K562 (cell line): ENCODE measurements around the gene TRIM37. TPM values are rescaled to one million over a fixed set of nuclear protein-coding genes. Genes with fewer than 3 reads are reported as not detected.

Experiments
- ATAC-seq: fragments of 200-7000 bp; cut with Tn5 transposase; 3 replicates; pipeline ENCODE4 v1.9.1; 2020; ENCODE audit warnings: moderate library complexity
- BruUV-seq: library from RNA; stranded (reverse); fragments of 400-500 nt; replicated peaks from 2 replicates; lab custom pipeline; 2021; lab: Mats Ljungman, UMichigan
- CTCF ChIA-PET: fragments of 300-600 bp; formaldehyde crosslinking; extraction: SDS; loops from one replicate; lab custom pipeline; 2021; ENCODE audit warnings: low intra/inter-chr PET ratio; lab: Yijun Ruan, JAX
- POLR2A ChIA-PET: fragments of 300-600, 350-650 bp; sonication (Branson Sonifier 250); formaldehyde crosslinking; extraction: SDS; loops from one replicate; lab custom pipeline; 2021; ENCODE audit warnings: antibody characterized with exemption, inconsistent platforms; lab: Yijun Ruan, JAX
- DNase-seq, 4 experiments: peaks; one replicate each; pipeline versions ENCODE4 v3.0.0 to v3.0.0-alpha.2; 2011 to 2018; ENCODE audit warnings: low spot score in 3 of 4, mixed read lengths in 3 of 4; ENCODE audit errors: extremely low read depth in 1 of 4
- FAIRE-seq: peaks from 2 replicates; lab custom pipeline; 2011; peaks lifted over from hg19 to GRCh38; lab: Jason Lieb, UNC
- H2AFZ ChIP-seq: 2 replicates; pipeline ENCODE4 v1.6.0; 2011; ENCODE audit warnings: low read depth, low read length, control low read depth, inconsistent platforms
- H3K27ac ChIP-seq: fragments of 200-600 bp; 3 replicates; pipeline ENCODE4 v1.8.0; 2011; ENCODE audit warnings: low read depth, mild to moderate bottlenecking, control low read depth, inconsistent platforms, low read length, moderate library complexity, mixed read lengths; ENCODE audit errors: extremely low read depth
- H3K27me3 ChIP-seq, 2 experiments: fragments of 300-600 bp in 1 of 2; 2 replicates in 1 of 2; 3 replicates in 1 of 2; pipeline versions ENCODE4 v1.6.0 to v1.8.0; 2011; ENCODE audit warnings: inconsistent platforms in 2 of 2, low read length in 2 of 2, mild to moderate bottlenecking in 1 of 2, mixed read lengths in 1 of 2, moderate library complexity in 1 of 2; ENCODE audit not compliant: control insufficient read depth in 2 of 2, insufficient read depth in 2 of 2
- H3K36me3 ChIP-seq: fragments of 300-600 bp; 3 replicates; pipeline ENCODE4 v1.8.0; 2011; ENCODE audit warnings: mild to moderate bottlenecking, low read length, inconsistent platforms; ENCODE audit not compliant: control insufficient read depth, insufficient read depth
- H3K4me1 ChIP-seq, 2 experiments: fragments of 200-600 bp in 1 of 2; replicated peaks in 1 of 2; 2 replicates in 1 of 2; 3 replicates in 1 of 2; pipeline versions ENCODE4 v1.5.1 to v1.8.0; 2011; ENCODE audit warnings: inconsistent platforms in 2 of 2, low read length in 2 of 2, mild to moderate bottlenecking in 1 of 2, mixed read lengths in 1 of 2, moderate library complexity in 1 of 2; ENCODE audit not compliant: control insufficient read depth in 2 of 2, insufficient read depth in 2 of 2
- H3K4me2 ChIP-seq: 2 replicates; pipeline ENCODE4 v1.6.1; 2011; ENCODE audit warnings: low read length, control low read depth, inconsistent platforms, mixed read lengths; ENCODE audit not compliant: insufficient read depth
- H3K4me3 ChIP-seq: fragments of 200-600 bp; sonication (generic), shearing (Covaris generic); 2 replicates; pipeline ENCODE4 v1.5.1; 2016; ENCODE audit warnings: control low read depth, inconsistent platforms
- H3K79me2 ChIP-seq: fragments of 200-600 bp; 3 replicates; pipeline ENCODE4 v1.8.0; 2011; ENCODE audit warnings: low read length, inconsistent platforms; ENCODE audit not compliant: control insufficient read depth, insufficient read depth
- H3K9ac ChIP-seq, 2 experiments: 2 replicates each; pipeline versions ENCODE4 v1.6.0 to v1.6.1; 2011; ENCODE audit warnings: low read depth in 2 of 2, low read length in 2 of 2, control low read depth in 1 of 2, inconsistent platforms in 1 of 2, mild to moderate bottlenecking in 1 of 2, mixed read lengths in 1 of 2; ENCODE audit not compliant: insufficient read depth in 1 of 2
- H3K9me1 ChIP-seq: one replicate; pipeline ENCODE4 v1.6.0; 2011; ENCODE audit warnings: inconsistent platforms, mild to moderate bottlenecking, low read length, moderate library complexity; ENCODE audit not compliant: control insufficient read depth, insufficient read depth
- H3K9me3 ChIP-seq: replicated peaks from 2 replicates; pipeline ENCODE4 v1.5.1; 2011; ENCODE audit warnings: low read depth, low read length, inconsistent platforms; ENCODE audit not compliant: control insufficient read depth, insufficient read depth
- H4K20me1 ChIP-seq: replicated peaks from 2 replicates; pipeline ENCODE4 v1.6.1; 2011; ENCODE audit warnings: low read length, inconsistent platforms, mixed read lengths; ENCODE audit not compliant: control insufficient read depth, insufficient read depth
- ARID3A ChIP-seq: IDR thresholded peaks from 2 replicates; pipeline ENCODE4 v1.6.1; 2012; ENCODE audit warnings: low read depth, low read length, improper control_type of control experiment, borderline replicate concordance
- BDP1 ChIP-seq: IDR thresholded peaks from 3 replicates; pipeline ENCODE4 v1.6.1; 2011; ENCODE audit not compliant: insufficient read length, insufficient read depth
- CREB1 ChIP-seq, 2 experiments: sonication (generic) in 1 of 2; formaldehyde crosslinking in 1 of 2; IDR thresholded peaks; 2 replicates each; pipeline versions ENCODE4 v1.6.1 to v1.8.0; 2012 to 2022; ENCODE audit warnings: inconsistent platforms in 1 of 2, mild to moderate bottlenecking in 1 of 2, missing genetic modification reagents in 1 of 2, moderate library complexity in 1 of 2
- KAT7 ChIP-seq: sonication (generic); formaldehyde crosslinking; IDR thresholded peaks from 2 replicates; pipeline ENCODE4 v1.8.0; 2022; ENCODE audit warnings: missing genetic modification reagents, mild to moderate bottlenecking, borderline replicate concordance
- POLR2H ChIP-seq: IDR thresholded peaks from 2 replicates; pipeline ENCODE4 v1.6.1; 2016; ENCODE audit warnings: missing genetic modification characterization, low read depth, mild to moderate bottlenecking, control low read depth, missing compliant biosample characterization, moderate library complexity
- TARDBP ChIP-seq: fragments of 450-650 bp; IDR thresholded peaks from 2 replicates; pipeline ENCODE4 v1.6.1; 2016
- ZBTB11 ChIP-seq, 3 experiments: fragments of 200-800 bp in 1 of 3; fragments of 250-450 bp in 1 of 3; fragments of 450-650 bp in 1 of 3; sonication (Bioruptor Pico) in 1 of 3; sonication (Bioruptor generic) in 1 of 3; formaldehyde crosslinking in 1 of 3; IDR thresholded peaks; 2 replicates each; pipeline versions ENCODE4 v1.6.1 to v1.8.0; 2016 to 2022; ENCODE audit warnings: mild to moderate bottlenecking in 2 of 3, missing genetic modification characterization in 2 of 3, missing compliant biosample characterization in 1 of 3, moderate library complexity in 1 of 3
- ZFP36 ChIP-seq: fragments of 150-350 bp; IDR thresholded peaks from 2 replicates; pipeline ENCODE4 v1.6.1; 2018; ENCODE audit warnings: low read length, low read depth; ENCODE audit not compliant: partially characterized antibody
- WGBS: fragments of 100-300 bp; shearing (Covaris generic); methylation state at CpG from one replicate; pipeline ENCODE4 v1.1.6; 2016; ENCODE audit warnings: low coverage, mixed read lengths; ENCODE audit not compliant: insufficient coverage; ENCODE audit errors: missing lambda C conversion rate; 5-methylcytosine and 5-hydroxymethylcytosine counted together
- in situ Hi-C: fragments of 300-500 bp; cut with MboI; formaldehyde crosslinking; loops from 4 replicates; pipeline ENCODE4 v1.15.0; 2018; ENCODE audit warnings: inconsistent platforms, mixed read lengths
- intact Hi-C: fragments of 100-400 bp; cut with micrococcal nuclease; formaldehyde crosslinking; loops from 2 replicates; pipeline ENCODE4 v1.14.2; 2022
- polyA plus RNA-seq, 8 experiments: library from polyadenylated mRNA; depleted of rRNA in 4 of 8; stranded (reverse) in 5 of 8; unstranded in 3 of 8; fragments of >200 nt; fragmentation: Nextera tagmentation in 2 of 8; fragmentation: Illumina TruSeq in 1 of 8; extraction: Ambion mirVana in 2 of 8; extraction: Trizol in 1 of 8; gene quantifications; 2 replicates each; pipeline versions ENCODE4 v1.2.1 to v1.2.3, GENCODE V29; 2011 to 2014; ENCODE audit warnings: inconsistent platforms in 1 of 8, missing spikeins in 1 of 8
- total RNA-seq, 7 experiments: library from RNA; depleted of rRNA in 6 of 7; stranded (reverse); fragments of >200 nt in 6 of 7; fragmentation: Illumina TruSeq in 2 of 7; extraction: Trizol in 2 of 7; gene quantifications; 2 replicates each; pipeline versions ENCODE4 v1.2.1 to v1.2.3, GENCODE V29; 2011 to 2021; ENCODE audit warnings: low replicate concordance in 1 of 7

The TRIM37 gene
- total and polyA plus RNA-seq, 9 of the 15 experiments (the other 6 are each of a cell fraction or from before 2014, with no cell fraction given): 4.5 to 31.4 (median 23.8) TPM

GRCh38 chr17:58996968-58997367 is 109.7 kb downstream of the TRIM37 start:
- Histone ChIP-seq H3K4me3 (no peak overlapping the region), H3K79me2 (no peaks in the 10 kb centered on the region), H3K27ac (no peak overlapping the region), H3K9ac (no peak overlapping the region), H3K36me3 (peaks cover 39% of the 10 kb centered on the region; the same call in 2 of the 3 replicates), H4K20me1 (no peaks in the 10 kb centered on the region), H3K27me3 (no peaks in the 10 kb centered on the region), H3K4me2 (no peak overlapping the region), H3K9me1 (no peaks in the 10 kb centered on the region), H3K4me1 (no peaks in the 10 kb centered on the region), H3K9me3 (no peaks in the 10 kb centered on the region), H2AFZ (no peak overlapping the region)
- in situ Hi-C loops (no loop called here), intact Hi-C loops (no loop called here)
- FAIRE-seq (no peak), DNase-seq (no peak), ATAC-seq (no peak)
- POLR2A ChIA-PET: interaction anchor here (0.8 kb wide), 1 partner anchor 26 kb away, joined by 3 read pairs; no protein-coding TSS in a partner anchor
- CTCF ChIA-PET: no interaction called here
- TF ChIP-seq TARDBP (no peak), ARID3A (no peak), CREB1 (IDR thresholded peaks at IDR 0.05) (no peak), CREB1 (CRISPR knock-in tag; IDR thresholded peaks at IDR 0.05) (no peak), POLR2H (tag) (no peak), ZBTB11 (CRISPR knock-in tag; IDR thresholded peaks at IDR 0.05) (peak in 1 of 3 experiments; percentile 71; a peak in 1 of 6 replicates), BDP1 (no peak), ZFP36 (no peak), KAT7 (CRISPR knock-in tag) (no peak)
- no TSS peak for BruUV-seq
- WGBS: 93% methylated on average over 4 of the region's 4 CpGs
